Fibroblast of gingiva (primary cell): ENCODE data around the gene RBMS3.
"Not testable (repeated sequence)": the region's sequence is repeated elsewhere in the genome, so short reads cannot be mapped to it uniquely, and the experiment has no call there.

ENCODE experiments used
- DNase-seq: peaks from one replicate; pipeline ENCODE4 v3.0.0-alpha.2; 2011; ENCODE audit warnings: low read depth

The RBMS3 gene

DNA sequence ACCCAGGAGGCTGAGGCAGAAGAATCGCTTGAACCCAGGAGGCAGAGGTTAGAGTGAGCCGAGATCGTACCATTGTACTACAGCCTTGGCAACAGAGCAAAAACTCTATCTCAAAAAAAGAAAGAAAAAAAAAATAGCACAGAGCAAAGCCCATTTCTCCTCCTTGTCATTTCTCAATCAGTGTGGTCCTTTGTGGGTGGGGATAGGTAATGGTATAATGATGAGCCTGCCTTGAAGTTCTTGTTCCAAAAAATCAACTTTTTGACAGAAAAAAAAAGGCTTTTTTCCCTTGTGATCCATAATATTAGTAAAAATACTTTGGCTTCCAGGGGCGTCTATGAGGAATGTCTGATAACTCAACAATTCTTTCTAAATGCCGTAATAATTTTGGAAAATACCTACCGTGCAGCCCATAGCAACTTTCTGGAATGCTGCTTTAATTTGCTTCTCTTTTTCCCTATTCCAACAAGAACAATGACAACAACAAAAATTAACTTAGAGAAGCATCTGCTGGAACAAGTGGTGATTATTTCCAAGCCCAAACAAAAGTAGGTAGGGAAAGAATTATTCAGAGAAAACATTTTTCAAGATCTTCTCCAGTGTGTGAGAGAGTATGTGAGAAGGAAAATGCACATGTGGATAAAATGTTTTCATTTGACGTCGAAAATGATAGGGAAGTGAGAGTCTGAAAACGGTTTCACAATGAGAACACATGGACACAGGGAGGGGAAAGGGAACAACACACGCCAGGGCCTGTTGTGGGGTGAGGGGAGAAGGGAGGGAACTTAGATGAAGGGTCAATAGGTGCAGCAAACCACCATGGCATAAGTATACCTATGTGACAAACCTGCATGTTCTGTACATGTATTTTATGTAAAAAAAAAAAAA, 337.8 kb downstream of the RBMS3 start:
- DNase-seq = peak; percentile 43

DNA sequence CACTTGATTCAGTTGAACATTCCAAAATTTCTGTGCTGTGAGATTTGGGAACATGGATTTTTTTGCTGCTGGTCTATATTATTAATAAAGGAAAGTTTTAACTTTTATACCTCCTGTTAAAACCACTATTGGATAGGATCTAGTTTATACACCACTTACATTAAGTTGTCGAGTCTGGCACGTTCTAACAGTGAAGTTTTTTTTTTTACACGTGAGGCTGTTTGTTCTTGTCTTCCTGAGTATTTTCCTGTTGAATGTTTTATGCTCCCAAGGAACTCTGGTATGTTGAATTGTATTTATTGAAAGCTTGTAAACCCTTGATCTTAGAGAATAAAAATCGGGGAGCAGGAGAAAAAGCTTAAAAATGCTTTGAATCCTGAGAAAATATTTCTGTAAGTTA, 338.8 kb downstream of the RBMS3 start:
- DNase-seq = no peak

DNA sequence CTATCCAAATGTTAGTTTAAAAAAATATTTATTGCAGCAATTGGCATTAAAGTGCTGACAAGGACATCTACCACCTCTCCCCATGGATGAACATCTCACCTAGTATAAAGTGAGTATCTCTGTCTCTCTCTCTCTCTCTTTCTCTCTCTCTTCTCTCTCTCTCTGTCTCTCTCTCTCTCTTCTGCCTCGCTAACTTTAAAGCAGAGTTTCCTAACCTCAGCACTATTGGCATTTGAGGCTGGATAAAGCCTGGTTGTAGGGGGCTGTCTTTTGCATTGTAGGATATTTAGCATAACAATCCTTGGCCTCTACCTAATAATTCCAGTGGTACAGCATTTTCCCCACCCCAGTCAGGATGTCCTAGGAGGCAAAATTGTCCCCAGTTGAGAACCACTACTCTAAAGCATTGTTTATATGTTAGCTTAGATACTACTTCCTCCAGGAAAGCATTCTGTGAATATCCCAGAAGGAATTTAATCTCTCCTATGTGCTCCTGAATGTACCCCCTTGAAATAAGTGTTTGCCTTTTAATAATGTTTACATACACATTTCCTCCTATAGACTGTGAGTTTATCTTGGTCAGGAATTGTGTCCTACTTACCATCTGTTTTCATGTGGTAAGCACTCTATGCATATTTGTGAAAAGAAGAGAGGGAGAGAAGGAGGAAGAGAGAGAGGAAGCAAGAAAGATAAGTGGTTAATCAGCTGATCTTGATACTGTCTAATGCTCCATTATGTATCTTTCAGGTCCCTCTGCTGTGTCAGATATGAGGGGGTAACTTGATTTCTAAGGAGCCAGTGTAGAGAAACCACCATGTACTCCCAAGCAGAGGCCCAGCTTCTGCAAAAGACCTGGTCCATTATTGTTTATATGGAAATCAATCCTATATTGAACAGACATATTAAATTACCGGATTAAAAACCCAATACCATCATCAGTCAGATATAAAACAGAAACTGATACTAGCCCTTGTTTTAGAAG, 346.6 kb downstream of the RBMS3 start:
- DNase-seq = no peak

DNA sequence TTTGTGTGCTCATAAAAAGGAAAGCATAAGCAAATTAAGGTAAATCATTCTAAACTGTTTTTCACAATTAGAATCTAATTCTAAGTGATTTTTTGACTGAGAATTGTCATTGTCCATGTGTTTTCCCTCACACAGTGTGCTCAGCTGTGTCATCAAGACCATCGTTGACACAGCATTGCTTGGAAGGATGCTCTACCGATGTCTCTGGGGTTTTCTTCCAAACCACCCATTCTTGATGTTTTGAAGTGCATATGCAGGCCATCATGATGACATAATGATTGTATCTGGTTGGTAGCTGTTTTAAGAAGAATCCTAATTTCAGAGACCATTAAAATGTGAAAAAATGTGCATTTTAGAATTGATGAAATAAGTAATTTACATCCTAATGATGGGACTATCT, 347.9 kb downstream of the RBMS3 start:
- no peak for DNase-seq

DNA sequence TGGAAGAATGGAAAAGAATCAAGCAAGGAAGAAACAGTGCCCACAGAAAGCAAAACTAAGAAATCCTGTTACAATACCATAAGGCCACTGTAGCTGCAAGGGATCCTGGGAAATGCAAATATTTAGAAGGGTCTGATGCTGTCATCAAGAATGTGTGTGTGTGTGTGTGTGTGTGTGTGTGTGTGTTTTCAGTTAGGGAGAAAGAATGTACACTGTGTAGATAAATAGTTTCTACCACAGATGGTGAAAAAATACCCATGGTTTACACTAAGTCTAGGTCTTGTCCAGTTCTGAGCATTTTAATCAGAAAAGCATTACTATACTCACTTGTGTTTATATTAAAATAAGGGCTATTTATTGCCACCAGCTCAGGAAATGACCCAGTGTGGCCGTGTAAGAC, 355.0 kb downstream of the RBMS3 start:
- no peak for DNase-seq

DNA sequence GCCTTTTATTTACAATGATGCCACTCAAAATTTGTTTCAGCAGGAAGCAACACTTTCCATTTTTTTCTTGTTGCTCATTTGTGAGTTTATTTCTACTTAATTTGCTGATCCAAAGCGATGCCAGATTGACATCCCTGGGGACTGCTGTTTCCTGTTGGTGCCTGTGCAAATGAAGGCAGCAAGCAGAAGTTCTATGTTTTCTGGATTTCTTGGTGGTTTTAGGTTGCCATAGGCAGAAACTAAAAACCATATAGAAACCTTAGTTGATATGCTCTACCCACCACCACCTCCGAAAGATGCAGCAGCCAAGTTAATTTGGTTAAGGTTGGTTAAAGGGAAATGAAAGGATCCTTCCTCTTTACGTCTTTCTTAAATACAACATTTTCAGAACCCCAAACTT, 356.2 kb downstream of the RBMS3 start:
- peak; percentile 43 for DNase-seq

DNA sequence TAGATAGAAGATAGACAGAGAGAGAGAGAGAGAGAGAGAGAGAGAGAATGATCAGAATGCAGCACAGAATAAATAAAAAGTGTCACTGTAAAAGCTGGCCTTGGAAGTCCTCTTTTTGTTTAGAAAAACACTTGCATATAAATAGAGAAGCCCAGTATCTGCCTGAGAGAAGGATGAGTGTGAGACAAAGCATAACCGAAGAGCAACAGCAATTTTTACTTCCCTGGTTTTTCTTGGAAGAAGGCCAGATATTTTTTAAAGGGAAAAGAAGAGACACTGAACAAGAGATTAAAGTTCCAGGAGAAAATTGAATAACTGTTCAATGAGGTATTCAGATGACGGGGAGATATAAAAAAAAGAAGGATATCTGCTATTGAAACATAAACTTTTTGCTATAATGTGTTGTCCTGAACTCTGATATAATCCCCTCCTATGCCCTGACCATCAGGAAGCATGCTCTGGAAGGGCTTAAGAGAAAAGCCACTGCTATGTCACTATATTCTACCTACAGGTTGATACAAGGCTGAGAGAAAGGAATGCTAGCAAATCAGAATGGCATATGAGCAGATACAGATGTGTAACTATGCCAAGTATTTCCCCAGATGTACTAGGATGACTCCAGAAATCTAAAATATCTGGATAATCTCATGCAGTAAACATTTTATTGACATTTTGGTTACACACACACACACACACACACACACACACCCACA, 358.9 kb downstream of the RBMS3 start:
- DNase-seq = no peak

DNA sequence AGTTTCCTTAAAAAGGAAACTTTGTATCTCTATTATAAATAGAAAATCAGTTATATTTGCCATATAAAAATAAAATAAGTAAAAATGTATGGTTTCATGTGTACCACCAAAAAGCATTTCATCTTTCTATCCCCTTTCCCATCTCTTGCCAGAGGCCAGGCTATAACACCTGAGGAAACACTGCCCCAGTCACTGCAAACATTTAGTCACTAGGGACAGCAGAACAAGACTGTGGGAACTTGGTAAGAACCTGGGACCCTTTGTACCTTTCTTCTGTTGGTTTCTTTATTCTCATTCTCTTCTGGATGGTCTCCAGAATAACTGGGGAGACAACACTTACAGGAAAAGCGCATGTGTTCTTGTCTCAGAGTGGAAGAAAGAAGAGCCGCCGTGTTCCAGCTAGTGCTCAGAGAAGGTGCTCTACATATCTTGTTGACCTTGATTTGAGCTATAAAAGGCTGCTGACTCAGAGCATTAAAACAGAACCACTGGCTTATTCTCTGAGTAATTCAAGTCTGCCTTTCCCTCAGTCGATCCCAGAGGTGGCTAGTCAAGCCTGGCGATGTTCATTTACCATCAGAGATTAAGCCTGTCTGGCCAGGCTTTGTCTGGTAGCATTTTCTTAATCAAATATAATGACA, 361.6 kb downstream of the RBMS3 start:
- DNase-seq = peak; percentile 9

DNA sequence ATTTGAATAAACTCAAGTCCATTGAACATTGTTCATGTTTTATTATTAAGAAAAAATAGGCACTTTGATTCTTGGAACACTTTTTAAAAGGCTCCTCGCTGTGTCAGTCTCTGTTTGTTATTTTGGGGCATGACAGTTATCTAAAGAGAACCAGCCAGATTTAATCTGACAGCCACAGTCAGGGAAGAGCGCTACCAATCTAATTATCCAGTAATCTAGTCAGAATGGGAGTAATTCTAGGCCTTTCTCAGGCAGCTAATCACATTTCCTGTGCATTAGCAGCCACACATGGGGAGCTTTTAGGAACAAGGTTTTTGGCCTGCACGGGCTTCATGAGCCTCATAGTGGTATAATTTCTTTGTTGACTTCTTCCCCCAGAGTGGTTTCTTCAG, 362.2 kb downstream of the RBMS3 start:
- DNase-seq = no peak

DNA sequence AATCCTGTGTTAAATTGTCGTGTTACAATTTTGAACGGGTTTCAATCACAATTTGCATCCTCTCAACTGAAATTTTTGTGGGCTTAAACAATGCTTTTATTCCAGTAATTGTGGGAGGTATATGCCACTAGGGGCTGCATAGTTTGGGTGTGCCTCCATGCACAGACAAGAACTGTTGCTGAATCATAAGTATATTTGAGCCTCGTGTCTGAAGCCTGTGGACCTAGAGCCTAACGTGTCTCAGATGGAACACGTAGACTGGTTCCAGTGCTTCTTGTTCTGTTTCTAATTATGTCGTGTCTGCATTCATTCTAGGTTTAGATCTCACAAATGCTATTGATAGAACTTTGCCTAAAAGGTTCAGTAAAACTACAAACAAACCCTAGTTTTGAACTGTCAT, 363.4 kb downstream of the RBMS3 start:
- DNase-seq = peak; percentile 65

DNA sequence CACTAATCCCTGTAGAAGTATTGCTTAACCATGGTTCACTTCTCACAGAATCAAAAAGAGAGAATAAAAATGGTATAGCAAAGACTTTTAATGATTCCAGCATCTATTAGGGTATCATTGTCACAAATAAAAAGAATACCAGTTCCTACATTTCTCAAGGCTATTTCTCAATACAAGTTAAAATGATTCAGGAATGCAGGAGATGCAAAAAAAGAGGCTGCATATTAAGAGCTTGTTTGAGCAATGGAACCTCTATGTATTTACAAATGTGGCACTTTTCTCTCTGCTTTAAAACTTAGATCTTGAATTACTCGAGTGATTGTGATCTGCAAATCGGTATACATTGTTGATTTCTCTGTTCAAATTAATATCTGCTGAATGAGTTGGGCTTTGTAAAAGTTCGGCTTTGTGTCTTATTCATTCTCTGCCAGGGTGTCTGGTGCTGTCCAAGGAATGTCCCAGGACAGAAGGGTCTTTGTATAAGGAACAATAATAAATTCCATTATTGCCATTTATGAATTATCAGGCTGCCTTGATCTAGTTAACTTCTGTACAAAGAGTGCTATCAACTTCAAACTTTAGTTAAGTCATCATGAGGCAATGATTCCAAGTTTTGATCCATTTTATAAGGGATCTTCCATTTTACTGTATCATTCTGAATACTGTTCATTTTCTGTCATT, 364.2 kb downstream of the RBMS3 start:
- peak; percentile 63 for DNase-seq

DNA sequence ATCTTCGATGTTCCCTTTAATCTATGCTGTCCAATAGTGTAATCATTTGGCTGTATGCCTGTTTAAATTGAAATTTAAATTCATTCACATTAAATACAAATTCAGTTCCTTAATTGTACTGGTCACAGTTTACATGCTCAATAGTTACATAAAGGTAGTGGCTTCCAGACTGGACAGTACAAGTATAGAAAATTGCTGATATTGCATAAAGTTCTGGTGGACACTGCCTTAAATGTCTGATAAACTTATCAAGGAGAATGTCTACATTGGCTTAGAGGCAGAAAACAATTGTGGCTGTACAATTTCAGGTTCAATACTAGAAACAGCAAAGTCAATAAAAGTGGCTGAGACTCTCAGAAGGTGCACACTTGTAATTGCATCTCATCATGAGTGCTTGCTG, 365.2 kb downstream of the RBMS3 start:
- no peak for DNase-seq

DNA sequence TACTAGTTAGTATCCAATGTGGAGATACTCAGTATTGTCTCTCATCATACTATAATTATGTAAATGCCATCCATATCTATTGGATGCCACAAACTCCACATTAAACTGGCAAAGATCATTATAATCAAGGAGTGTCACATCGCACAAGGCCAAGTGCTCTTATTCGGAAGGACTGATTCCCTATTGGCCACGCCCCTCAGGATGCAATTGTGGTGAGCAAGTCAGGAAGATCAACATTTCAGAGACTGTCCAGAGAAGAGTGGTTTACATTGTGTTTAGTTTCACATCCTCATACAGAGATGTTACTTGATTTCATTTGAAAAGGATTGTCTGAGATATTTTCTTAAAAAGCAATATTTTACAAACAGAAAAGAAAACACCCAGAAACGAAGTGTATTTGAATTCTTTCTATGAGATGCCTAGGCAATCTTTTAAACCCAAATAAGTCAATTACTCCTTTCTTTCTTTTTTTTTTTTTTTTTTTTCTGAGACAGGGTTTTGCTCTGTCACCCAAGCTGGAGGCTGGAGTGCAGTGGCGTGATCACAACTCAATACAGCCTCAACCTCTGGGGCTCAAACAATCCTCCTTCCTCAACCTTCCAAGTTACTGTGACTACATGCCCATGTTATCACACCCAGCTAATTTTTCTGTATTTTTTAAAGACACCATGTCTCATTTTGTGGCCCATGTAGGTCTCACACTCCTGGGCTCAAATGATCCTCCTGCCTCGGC, 369.1 kb downstream of the RBMS3 start:
- DNase-seq = no peak

DNA sequence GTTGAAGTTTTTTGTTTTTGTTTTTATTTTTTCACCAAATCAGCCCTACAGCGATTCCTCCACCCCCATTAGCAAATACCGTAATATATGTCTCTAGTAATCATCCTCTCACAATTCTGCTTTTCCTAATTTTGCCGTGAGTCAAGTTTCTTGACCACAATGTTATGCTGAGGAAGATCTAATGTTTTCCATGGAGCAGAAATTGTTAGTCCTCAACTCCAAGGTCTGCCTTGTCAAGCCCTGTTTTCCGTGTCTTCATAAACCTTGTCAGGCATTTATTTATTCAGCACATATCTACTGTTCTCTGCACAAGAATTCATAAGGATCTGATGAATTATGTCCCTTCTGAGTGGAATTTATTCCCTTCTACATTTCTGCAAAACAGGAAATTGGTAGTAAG, 372.8 kb downstream of the RBMS3 start:
- DNase-seq = no peak

DNA sequence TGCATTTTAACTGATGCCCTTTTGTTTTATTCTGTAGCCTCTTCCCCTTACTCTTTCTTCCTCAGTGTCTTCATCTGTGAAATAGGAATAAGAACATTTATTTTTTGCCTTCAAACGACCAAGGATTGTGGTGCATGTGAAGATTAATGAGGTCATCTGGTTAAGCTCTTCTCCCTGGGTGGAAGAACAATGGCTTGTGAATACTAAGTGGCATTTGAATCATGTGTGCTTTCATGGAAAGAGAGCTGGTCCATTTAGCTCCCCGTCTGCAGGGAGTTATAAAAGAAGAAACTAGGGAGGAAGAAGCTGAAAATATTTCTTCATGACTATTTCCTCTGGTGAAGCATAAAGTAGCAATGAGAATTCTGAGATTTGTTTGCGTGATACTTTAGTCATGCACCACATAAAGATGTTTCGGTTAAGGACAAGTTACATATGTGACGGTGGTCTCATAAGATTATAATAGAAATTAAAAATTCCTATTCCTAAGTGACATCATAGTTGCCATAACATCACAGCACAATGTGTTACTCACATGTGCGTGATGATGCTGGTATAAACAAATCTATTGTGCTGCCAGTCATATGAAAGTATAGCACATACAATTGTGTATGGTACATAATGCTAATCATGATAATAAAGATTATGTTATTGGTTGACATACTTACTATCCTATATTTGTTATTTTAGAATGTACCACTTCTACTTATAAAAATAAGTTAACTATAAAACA, 374.3 kb downstream of the RBMS3 start:
- no peak for DNase-seq

DNA sequence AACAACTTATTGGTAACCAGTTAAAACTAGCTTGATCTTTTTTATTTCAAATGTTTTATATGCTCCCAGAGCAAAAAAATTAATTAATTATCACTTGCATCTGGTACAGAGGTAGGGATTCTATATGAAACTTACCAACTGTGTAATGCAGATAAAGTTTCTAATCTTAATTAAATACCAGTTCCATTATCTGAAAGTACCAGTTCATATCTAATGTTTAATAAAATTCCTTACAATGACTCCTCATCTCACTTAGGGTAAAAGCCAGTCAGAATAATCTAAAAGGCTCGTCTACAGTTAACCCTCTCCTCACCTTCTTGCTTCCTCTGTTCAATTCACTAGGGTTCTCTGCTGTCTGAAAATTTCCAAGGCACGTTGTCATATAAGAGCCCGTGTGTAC, 384.8 kb downstream of the RBMS3 start:
- no peak for DNase-seq

DNA sequence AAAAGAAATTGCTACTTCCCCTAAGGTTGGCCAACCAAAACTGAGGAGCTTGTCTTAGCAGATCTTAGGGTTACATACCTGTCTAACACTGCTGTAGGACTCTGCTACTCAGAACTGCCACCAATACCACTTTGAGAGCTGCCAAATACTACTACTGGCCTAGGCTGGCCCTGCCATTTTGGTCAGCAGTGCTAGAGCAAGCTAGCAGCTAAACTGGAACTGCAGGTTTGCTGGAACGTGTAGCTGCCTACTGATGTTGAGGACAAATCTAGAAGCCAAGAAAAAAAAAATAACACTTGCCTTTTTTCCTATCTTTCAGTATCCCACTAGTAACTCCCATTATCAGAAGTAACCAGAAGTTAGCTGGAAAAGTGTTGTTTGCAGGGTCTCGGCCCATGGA, 387.4 kb downstream of the RBMS3 start:
- no peak for DNase-seq

DNA sequence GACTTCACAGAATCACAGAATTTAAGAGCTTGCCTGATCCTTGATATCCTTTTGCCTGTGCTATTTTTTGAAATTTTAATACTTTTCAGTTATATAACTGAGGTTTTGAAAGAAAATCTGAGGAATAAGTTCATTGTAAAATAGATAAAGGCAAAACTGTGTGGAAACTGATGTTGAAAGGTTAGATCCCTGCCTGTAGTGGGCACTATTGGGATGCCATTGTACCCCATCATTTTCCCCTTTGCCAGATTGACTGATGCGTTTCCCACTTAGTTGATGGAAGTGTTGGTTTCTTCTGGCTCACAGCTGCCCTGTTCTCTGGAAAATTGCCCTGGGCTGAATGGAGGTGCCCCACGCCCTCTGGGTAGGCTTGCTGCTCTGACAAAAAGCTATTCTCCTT, 387.9 kb downstream of the RBMS3 start:
- no peak for DNase-seq

DNA sequence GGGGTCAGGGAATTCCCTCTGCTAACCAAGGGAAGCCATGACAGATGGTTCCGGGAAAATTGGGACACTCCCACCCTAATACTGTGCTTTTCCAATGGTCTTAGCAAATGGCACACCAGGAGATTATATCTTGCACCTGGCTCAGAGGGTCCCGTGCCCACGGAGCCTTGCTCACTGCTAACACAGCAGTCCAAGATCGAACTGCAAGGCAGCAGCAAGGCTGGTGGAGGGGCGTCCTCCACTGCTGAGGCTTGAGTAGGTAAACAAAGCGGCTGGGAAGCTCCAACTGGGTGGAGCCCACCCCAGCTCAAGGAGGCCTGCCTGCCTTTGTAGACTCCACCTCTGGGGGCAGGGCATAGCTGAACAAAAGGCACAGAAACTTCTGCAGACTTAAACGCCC, 389.6 kb downstream of the RBMS3 start:
- DNase-seq = not testable (repeated sequence)

DNA sequence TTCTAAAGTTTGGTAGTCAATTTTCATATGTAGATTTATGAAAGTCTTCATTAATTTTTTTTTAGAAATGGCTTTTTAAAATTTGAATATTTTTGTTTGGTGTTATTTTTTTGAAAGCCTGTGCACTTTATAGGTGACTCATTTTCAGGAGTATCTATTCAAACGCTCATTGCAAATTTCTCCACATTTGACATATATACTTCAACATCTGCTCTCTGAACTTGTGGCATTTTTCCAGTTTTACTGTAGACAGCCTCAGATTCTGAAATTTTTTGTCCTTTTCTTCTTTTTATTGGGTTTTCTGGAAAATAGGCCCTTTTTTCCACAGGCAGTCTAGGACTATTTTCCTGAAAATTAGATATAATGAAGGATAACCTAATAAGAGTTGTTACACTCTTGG, 396.6 kb downstream of the RBMS3 start:
- no peak for DNase-seq
